HL-60 (cell line): ENCODE results near the gene MBLAC1.

Experiments used
- DNase-seq, 2 experiments: peaks; one replicate each; pipeline ENCODE4 v3.0.0-alpha.2; 2010 to 2020; ENCODE audit warnings: low read depth in 1 of 2, low spot score in 1 of 2
- H3K27ac ChIP-seq: fragments of 250-450 bp; sonication (Bioruptor Pico); replicated peaks from 2 replicates; pipeline ENCODE4 v1.5.1; 2020; ENCODE audit warnings: mild to moderate bottlenecking, moderate library complexity
- H3K27me3 ChIP-seq: fragments of 250-450 bp; sonication (Bioruptor Pico); 2 replicates; pipeline ENCODE4 v1.5.1; 2021; ENCODE audit warnings: mild to moderate bottlenecking, moderate library complexity; ENCODE audit not compliant: insufficient read depth, poor library complexity, severe bottlenecking
- H3K4me3 ChIP-seq: replicated peaks from 2 replicates; pipeline ENCODE4 v1.5.1; 2011; ENCODE audit warnings: mild to moderate bottlenecking, control low read depth, low read length; ENCODE audit not compliant: insufficient read depth
- CTCF ChIP-seq: IDR thresholded peaks from one replicate; pipeline ENCODE4 v1.5.1; 2011; ENCODE audit warnings: low read length, control low read depth, inconsistent platforms; ENCODE audit not compliant: insufficient read depth
- GABPA ChIP-seq: IDR thresholded peaks from 2 replicates; pipeline ENCODE4 v1.6.1; 2012; ENCODE audit warnings: low read depth
- POLR2AphosphoS5 ChIP-seq: IDR thresholded peaks from 2 replicates; pipeline ENCODE4 v1.6.1; 2012; ENCODE audit warnings: low read depth
- SPI1 ChIP-seq: IDR thresholded peaks from 2 replicates; pipeline ENCODE4 v1.6.1; 2012; ENCODE audit warnings: low read depth, mild to moderate bottlenecking, borderline replicate concordance
- TF ChIP-seq, protein P1 (sequence below): IDR thresholded peaks from 2 replicates; pipeline ENCODE4 v1.6.1; 2012; ENCODE audit warnings: low read depth; ENCODE audit not compliant: insufficient replicate concordance

Gene MBLAC1

GRCh38 chr7:100152404-100152803 is 25.6 kb downstream of the MBLAC1 start:
- Histone ChIP-seq H3K4me3 (no peak overlapping the region), H3K27ac (peak overlapping the region; percentile 37), H3K27me3 (no peaks in the 10 kb centered on the region)
- peak; percentile 99 for TF ChIP-seq SPI1
- no peak for TF ChIP-seq CTCF
- DNase-seq: peak; percentile 54 to 81

DNA sequence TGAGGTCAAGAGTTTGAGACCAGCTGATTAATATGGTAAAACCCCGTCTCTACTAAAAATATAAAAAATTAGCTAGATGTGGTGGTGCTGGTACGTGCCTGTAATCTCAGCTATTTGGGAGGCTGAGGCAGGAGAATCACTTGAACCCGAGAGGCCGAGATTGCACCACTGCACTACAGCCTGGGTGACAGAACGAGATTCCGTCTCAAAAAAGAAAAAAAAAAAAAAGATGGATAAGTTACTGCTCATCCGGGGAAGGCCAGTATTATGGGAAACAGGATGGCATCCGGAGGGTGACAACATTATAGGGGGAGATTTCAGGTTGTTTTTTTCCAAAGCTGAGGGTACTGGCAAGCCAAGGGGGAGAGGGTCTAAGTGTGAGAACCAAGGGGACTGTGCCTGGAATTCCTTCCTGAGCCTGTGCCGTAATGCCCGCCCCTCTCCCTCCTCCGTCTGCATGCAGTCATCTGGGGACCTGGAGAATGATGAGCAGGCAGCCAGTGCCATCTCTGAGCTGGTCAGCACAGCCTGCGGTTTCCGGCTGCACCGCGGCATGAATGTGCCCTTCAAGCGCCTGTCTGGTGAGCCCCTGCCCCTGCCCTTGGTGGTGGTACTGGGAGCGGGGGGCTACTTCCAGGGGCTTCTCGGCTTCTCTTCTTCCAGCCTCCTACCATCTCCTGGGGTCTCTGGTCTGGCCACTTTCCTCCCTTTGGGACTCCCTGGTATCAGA is 26.3 kb downstream of the MBLAC1 start:
- H3K4me3 ChIP-seq: no peak overlapping the region
- TF ChIP-seq CTCF: no peak
- TF ChIP-seq, protein P1, sequence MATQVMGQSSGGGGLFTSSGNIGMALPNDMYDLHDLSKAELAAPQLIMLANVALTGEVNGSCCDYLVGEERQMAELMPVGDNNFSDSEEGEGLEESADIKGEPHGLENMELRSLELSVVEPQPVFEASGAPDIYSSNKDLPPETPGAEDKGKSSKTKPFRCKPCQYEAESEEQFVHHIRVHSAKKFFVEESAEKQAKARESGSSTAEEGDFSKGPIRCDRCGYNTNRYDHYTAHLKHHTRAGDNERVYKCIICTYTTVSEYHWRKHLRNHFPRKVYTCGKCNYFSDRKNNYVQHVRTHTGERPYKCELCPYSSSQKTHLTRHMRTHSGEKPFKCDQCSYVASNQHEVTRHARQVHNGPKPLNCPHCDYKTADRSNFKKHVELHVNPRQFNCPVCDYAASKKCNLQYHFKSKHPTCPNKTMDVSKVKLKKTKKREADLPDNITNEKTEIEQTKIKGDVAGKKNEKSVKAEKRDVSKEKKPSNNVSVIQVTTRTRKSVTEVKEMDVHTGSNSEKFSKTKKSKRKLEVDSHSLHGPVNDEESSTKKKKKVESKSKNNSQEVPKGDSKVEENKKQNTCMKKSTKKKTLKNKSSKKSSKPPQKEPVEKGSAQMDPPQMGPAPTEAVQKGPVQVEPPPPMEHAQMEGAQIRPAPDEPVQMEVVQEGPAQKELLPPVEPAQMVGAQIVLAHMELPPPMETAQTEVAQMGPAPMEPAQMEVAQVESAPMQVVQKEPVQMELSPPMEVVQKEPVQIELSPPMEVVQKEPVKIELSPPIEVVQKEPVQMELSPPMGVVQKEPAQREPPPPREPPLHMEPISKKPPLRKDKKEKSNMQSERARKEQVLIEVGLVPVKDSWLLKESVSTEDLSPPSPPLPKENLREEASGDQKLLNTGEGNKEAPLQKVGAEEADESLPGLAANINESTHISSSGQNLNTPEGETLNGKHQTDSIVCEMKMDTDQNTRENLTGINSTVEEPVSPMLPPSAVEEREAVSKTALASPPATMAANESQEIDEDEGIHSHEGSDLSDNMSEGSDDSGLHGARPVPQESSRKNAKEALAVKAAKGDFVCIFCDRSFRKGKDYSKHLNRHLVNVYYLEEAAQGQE: no peak
- TF ChIP-seq GABPA: no peak
- TF ChIP-seq SPI1: no peak
- no peak for TF ChIP-seq POLR2AphosphoS5
- peak overlapping the region; percentile 37 for H3K27ac ChIP-seq
- H3K27me3 ChIP-seq: no peaks in the 10 kb centered on the region
- DNase-seq: no peak

DNA sequence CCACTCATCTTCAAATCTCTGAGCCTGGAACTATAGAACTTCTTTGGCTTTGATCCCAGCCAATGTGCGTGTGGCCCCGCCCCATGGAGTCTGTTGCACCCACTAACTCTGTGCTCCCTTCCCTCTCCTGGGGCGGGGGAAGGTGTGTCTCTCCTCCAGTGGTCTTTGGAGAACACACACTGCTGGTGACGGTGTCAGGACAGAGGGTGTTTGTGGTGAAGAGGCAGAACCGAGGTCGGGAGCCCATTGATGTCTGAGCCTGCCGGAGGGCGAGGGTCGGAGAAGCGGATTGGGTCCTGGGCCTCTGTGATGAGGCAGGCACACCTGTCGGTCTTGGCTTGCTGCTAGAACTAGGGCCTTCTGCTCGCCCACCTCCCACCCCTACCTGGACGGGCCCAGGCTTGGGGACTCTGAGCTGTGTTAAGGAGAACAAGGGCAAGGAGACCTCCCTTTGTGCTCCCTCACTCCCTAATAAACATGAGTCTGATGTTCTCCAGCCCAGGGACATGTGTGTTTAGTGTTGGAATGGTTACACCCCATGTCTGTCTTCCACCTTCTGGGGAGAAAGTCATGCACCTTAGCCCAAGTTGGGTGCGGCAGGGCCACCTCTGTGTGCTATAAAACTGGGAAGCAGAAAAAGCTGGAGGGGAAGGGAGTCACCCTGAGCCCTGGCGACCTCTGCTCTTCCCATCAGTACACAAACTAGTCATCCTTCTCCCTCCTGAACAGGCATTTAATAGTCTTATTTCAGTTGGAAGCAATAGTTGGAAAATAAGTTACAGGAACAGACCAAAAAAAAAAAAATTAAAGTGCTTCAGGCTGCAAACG is 27.2 kb downstream of the MBLAC1 start:
- DNase-seq: peak in 1 of 2 experiments; percentile 27
- H3K27ac ChIP-seq: no peak overlapping the region; the same call in 1 of the 2 replicates
- no peak overlapping the region for H3K4me3 ChIP-seq
- H3K27me3 ChIP-seq: no peaks in the 10 kb centered on the region
- TF ChIP-seq GABPA (no peak), POLR2AphosphoS5 (peak; percentile 12; the same call in 1 of the 2 replicates), CTCF (no peak)

GRCh38 chr7:100154651-100155491 is 28.1 kb downstream of the MBLAC1 start:
- H3K27ac ChIP-seq: no peak overlapping the region
- no peak for TF ChIP-seq GABPA
- TF ChIP-seq SPI1: no peak
- TF ChIP-seq, protein P1: no peak
- no peak; the same call in 1 of the 2 replicates for TF ChIP-seq POLR2AphosphoS5
- no peak for TF ChIP-seq CTCF

More at GRCh38 chr7:100154651-100155491, 28.1 kb downstream of the MBLAC1 start:
- DNase-seq: peak in 1 of 2 experiments; percentile 25
- Histone ChIP-seq H3K4me3 (no peak overlapping the region), H3K27me3 (no peaks in the 10 kb centered on the region)
